HG02798 (cell line): Measurements from ENCODE around the gene TMCC2.

Experiments used
- ATAC-seq: cut with Tn5 transposase; IDR thresholded peaks from one replicate; pipeline ENCODE4 v1.9.1; 2021; ENCODE audit warnings: mild to moderate bottlenecking; ENCODE audit not compliant: unreplicated experiment, poor library complexity

Gene TMCC2

GRCh38 chr1:205298191-205298994, 70.6 kb downstream of the TMCC2 start:
- ATAC-seq = no peak

DNA sequence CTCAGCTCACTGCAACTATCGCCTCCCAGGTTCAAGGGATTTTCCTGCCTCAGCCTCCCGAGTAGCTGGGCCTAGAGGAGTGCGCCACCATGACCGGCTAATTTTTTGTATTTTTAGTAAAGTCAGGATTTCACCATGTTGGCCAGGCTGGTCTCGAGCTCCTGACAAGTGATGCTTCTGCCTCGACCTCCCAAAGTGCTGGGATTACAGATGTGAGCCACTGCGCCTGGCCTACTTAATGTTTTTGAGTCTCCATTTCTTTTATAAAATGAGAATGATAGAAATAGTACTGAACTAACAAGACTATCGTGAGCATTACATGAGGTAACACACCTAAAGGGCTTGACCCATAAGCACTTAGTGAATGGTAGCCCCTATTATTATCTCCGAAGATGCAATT, 72.4 kb downstream of the TMCC2 start:
- ATAC-seq = no peak

DNA sequence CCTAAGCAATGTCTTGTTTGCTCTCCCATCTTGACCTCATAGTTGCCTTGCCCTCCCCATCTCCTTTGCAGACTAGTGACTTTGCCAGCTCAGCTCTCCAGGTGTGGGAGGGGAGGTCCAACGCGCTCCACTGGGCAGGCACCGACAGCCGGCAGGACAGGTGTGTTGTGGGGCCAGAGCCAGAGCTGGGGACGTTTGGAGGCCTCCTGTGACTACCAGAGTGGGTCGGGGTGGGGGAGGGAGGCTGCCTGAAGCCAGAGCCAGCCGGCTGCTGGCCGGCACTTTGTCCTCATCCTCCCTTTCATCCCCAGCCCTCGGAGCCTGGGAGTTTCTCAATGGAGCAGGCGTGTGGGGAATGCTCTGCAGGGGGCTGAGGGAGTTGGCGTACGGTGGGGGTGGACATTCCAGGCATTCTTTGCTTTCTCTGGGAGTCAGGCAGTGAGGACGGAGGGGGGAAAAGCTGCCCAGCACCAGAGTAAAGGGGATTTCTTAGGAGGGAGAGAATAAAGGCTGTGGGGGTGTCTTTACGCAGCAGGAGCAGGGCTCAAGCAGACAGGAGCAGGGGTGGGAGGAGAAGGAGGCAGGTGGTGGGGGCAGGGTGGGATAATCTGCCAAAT, 73.6 kb downstream of the TMCC2 start:
- no peak for ATAC-seq

DNA sequence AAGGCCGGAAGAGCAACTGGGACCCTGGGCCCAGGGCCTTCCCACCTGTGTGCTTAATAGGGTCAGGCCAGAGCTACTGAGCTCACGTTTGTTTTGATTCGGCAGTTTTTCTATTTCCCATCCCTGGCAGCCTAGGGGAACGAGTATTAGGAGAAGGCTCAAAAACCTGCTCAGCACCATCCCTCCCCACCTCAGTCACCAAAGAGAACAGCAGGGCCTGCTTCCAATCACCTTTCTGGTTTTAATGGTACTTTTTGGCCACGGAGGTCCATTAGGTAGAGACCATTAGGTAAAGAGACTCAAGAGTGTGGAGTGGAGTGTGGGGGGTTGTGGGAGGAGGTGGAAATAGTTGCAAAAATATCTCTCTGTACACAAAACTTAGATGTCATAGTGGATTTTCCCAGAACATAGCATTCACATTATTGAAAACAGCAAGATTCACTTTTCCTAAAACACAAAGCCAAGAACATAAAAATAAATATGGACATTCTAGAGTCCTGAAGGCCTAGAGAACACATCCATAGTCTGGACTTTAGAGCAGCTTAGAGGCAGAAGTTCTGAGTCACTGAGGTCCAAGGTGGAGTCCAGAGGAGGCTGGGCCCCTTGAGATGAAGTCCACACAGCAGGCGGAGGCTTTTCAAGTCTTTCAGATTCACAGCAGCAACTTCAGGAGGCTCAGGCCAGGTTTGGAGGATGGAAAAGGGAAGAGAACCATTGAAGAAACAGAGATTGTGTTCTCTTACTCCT, 74.3 kb downstream of the TMCC2 start:
- ATAC-seq = no peak

- ATAC-seq = no peak
Measured at GRCh38 chr1:205303247-205303888, 75.6 kb downstream of the TMCC2 start.

- ATAC-seq = no peak
Measured at GRCh38 chr1:205304046-205304694, 76.4 kb downstream of the TMCC2 start.

DNA sequence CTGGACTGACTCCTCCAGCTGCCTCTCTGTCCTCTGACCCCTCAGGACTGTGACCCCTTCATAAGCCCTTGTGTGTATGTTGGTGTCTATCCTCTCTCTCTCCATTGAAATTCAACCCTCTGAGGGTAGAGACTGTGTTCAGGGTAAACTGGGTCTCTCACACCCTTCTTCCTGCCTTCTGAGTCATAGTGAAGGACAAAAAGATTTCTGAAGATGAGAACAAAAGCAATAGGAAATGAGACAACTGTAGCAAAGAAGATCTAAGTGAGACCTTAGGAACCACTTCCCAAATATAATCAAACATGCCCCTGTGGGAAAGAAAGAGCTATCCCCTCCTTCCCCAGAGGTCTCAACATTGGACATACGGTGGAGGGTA, 76.9 kb downstream of the TMCC2 start:
- ATAC-seq = no peak

GRCh38 chr1:205306929-205307566, 79.3 kb downstream of the TMCC2 start:
- ATAC-seq = no peak

DNA sequence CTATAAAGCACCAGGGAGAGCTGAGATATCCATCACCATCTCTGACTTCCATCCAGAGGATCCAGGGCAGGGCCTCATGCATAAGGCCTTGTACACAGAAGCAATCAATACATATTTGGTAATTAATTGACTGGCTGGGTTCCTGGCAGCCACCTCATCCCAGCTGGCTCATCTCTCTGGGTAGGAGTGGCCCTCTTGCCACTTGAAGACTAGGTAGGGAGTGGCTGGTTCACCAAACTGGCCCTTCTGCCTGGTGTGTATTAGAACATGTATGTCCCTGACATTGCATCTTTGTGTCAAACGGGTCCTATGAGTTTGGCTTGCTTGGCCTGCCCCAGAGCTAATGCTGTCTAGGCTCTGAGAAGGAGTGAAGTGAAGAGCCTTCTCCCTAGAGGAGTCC, 82.0 kb downstream of the TMCC2 start:
- ATAC-seq = no peak

DNA sequence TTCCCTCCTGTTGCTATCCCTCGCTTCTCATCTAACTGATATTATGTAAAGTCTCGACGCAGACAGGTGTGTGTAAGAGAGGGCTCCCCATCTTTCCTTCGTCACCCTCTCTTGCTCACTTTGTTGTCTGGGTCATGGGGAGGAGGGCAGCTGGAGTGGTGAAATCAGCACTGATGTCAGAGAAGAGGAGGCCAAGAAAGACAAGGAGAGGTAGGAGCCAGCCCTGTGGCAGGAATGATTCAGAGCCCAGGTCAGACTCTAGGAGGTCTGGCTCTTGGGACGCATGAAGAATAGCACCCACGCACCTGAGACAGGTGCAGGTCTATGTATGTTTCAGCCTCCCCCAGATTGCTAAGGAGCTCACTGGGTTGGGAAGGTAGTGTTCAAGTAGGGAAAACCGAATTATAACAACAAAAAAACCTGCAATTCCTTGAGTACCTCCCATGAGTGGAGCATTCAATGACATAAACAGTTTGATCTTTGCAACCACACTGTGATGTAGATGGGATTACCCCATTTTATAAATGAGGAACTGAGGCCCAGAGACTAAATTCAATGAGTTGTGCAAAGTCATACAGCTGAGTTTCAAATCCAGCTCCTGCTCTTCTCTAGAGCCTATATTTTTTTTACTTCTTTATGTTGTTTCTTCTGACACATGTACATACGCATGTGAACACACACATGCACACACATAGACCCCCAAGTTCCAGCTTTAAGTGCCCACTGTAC, 83.4 kb downstream of the TMCC2 start:
- ATAC-seq = no peak

DNA sequence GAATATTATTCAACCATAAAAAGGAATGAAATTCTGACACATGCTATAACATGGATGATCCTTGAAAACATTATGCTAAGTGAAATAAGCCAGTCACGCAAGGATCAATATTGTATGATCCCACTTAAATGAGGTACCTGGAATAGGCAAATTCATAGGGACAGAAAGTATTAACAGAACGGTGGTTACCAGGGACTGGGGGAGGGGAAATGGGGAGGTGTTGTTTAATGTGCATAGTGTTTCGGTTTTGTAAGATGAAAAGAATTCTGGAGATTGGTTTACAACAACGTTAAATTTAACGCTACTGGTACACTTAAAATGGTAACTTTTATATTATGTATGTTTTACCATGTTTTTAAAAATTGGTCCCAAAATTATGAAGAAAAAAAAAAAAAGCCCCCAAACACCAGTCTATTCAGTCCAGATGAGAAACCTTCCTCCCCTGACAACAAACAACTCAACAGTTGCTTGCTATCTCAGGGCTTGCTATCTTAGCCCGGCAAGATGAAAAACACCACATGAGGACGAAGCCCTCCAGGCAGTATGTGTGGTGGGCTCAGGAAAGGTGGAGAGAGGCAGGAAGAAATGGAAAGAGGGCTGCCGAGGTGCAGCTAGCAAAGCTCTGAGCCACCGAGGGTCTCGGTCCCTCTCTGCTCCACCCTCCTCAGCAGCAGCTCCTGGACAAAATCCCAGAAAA, 85.3 kb downstream of the TMCC2 start:
- ATAC-seq = no peak

- ATAC-seq = no peak
Measured at GRCh38 chr1:205313563-205314308, 86.0 kb downstream of the TMCC2 start.

DNA sequence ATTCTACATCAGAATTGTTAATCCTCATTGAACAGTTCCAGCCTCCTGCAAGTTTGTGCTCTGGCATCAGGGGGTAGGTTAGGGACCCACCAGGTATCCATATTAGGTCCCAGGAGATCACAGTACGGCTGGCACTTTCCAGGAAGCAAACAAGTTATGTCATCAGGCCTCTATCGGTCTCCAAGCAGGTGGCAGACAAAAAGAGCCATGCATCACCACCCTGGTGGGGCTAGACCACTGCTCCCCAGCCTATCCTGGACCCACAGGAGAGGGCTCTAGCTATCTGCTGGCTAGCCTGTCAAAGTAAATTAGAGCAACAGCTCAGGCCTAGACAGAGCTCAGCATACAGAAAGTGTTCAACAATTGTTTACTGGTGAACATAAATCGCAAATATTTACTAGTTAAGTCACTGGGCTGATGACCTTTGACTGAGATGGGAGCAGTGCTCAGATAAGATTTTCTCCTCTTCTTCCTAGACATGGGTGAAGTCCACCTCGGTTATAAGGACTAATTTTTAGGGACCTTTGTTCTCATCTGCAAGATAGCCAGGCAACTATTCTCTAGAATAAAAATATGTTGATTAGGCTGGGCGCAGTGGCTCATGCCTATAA, 87.4 kb downstream of the TMCC2 start:
- no peak for ATAC-seq

DNA sequence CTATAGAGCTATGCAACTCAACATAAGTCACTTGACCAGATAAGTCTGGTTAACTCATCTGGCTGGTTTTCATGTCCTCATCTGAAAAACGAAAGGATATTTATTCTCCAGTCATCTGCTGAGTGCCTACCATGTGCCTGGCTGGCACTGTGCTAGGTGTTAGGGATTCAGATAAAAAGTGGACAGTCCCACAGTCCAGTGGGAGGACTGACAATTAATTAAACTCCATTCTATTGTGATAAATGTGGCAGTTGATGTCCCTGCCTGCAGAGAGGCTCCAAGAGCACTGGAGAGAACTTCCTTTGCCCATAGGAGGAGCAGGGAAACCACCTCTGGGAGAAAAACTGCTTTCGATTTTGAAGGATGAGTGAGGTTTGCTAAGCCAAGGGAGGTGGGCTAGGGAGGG, 88.4 kb downstream of the TMCC2 start:
- ATAC-seq = no peak

DNA sequence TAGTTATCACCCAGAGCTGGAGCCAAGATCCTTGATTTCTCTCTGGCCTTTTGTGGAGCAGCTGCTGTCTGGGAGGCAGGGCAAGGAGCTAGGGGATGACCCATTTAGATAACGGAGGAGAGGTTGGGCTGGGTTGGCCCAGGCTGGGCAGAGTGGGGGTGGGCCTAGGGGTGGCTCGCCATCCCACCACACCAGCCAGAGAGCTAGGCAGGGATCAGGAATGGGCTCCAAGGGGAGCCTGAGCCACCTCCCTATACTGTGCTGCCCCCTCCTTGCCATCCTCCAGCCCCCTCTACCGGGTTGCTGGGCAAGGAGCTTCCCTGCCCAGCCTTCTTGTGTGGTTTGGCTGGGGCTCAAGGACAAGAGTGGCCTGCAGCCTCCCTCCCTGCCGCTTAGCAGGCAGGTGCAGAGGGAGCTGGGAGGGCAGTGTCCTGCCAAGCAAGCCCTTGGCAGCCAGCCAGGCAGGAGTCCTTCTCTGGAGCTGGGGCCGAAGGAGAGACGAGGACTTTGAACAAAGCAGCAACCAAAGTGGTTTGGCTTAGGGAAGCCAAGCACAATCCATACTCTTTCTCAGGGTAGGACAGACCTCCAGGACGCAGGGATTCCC, 89.7 kb downstream of the TMCC2 start:
- no peak for ATAC-seq

GRCh38 chr1:205318231-205318991, 90.7 kb downstream of the TMCC2 start:
- no peak for ATAC-seq
